H1 (cell line): ENCODE measurements around the gene THRB. TPM values are rescaled to one million over a fixed set of nuclear protein-coding genes. Genes with fewer than 3 reads are reported as not detected.

Experiments used
- CTCF ChIA-PET: fragments of 300-600 bp; sonication (Branson Sonifier 250); formaldehyde crosslinking; loops from one replicate; lab custom pipeline; 2021; ENCODE audit not compliant: partially characterized antibody; lab: Charles Lee
- POLR2A ChIA-PET: fragments of 300-600 bp; sonication (Branson Sonifier 250); formaldehyde crosslinking; loops from one replicate; lab custom pipeline; 2021; ENCODE audit warnings: inconsistent platforms; ENCODE audit not compliant: partially characterized antibody; lab: Charles Lee
- DNase-seq, 2 experiments: peaks; one replicate each; pipeline versions ENCODE4 v3.0.0 to v3.0.0-alpha.2; 2010 to 2022; ENCODE audit warnings: low spot score in 2 of 2, low read depth in 1 of 2, mixed read lengths in 1 of 2
- FAIRE-seq: peaks from 2 replicates; lab custom pipeline; 2011; peaks lifted over from hg19 to GRCh38; lab: Jason Lieb, UNC
- H2AFZ ChIP-seq: 2 replicates; pipeline ENCODE4 v1.8.1; 2012; ENCODE audit warnings: low read length, inconsistent platforms
- H2AK5ac ChIP-seq: 2 replicates; pipeline ENCODE4 v1.6.1; 2013; ENCODE audit warnings: low read depth, low read length
- H2BK120ac ChIP-seq: replicated peaks from 2 replicates; pipeline ENCODE3; 2013; ENCODE audit warnings: low read depth, low read length, inconsistent platforms
- H2BK12ac ChIP-seq: 2 replicates; pipeline ENCODE4 v1.6.1; 2013; ENCODE audit warnings: low read depth, low read length
- H2BK15ac ChIP-seq: 2 replicates; pipeline ENCODE4 v1.6.1; 2013; ENCODE audit warnings: low read length
- H2BK20ac ChIP-seq: 2 replicates; pipeline ENCODE4 v1.6.1; 2013; ENCODE audit warnings: low read length
- H2BK5ac ChIP-seq: 2 replicates; pipeline ENCODE4 v1.6.1; 2013; ENCODE audit warnings: low read depth, low read length
- H3K14ac ChIP-seq: 2 replicates; pipeline ENCODE4 v1.6.1; 2013; ENCODE audit warnings: inconsistent platforms; ENCODE audit not compliant: insufficient read length
- H3K18ac ChIP-seq: 2 replicates; pipeline ENCODE4 v1.6.1; 2013; ENCODE audit warnings: low read length; ENCODE audit errors: extremely low read depth
- H3K23ac ChIP-seq: 2 replicates; pipeline ENCODE4 v1.6.1; 2013; ENCODE audit warnings: inconsistent platforms; ENCODE audit not compliant: insufficient read length
- H3K23me2 ChIP-seq: 2 replicates; pipeline ENCODE4 v1.6.1; 2013; ENCODE audit warnings: low read depth, low read length
- H3K27ac ChIP-seq: 2 replicates; pipeline ENCODE4 v1.6.1; 2011; ENCODE audit warnings: low read depth, low read length, inconsistent platforms
- H3K27me3 ChIP-seq, 4 experiments: replicated peaks in 1 of 4; 1 replicate in 1 of 4; 2 replicates in 3 of 4; pipeline versions ENCODE4 v1.6.1 to v1.8.1; 2011 to 2013; ENCODE audit warnings: low read length in 3 of 4, mild to moderate bottlenecking in 3 of 4, inconsistent platforms in 2 of 4, mixed read lengths in 2 of 4, moderate library complexity in 1 of 4; ENCODE audit not compliant: control insufficient read depth in 3 of 4, insufficient read depth in 3 of 4; ENCODE audit errors: extremely low read depth in 1 of 4
- H3K36me3 ChIP-seq, 4 experiments: 2 replicates each; pipeline versions ENCODE4 v1.6.1 to v1.8.1; 2011 to 2013; ENCODE audit warnings: mild to moderate bottlenecking in 4 of 4, low read length in 3 of 4, moderate library complexity in 2 of 4, control low read depth in 1 of 4, inconsistent platforms in 1 of 4; ENCODE audit not compliant: insufficient read depth in 4 of 4, control insufficient read depth in 2 of 4
- H3K4ac ChIP-seq: replicated peaks from 2 replicates; pipeline ENCODE3; 2013; ENCODE audit warnings: low read length, low read depth, mixed read lengths, inconsistent platforms; ENCODE audit not compliant: insufficient read length
- H3K4me1 ChIP-seq, 4 experiments: replicated peaks in 1 of 4; 1 replicate in 1 of 4; 2 replicates in 3 of 4; pipeline versions ENCODE4 v1.6.1 to v1.8.1; 2011 to 2013; ENCODE audit warnings: low read length in 3 of 4, inconsistent platforms in 2 of 4, mixed read lengths in 1 of 4; ENCODE audit not compliant: insufficient read depth in 4 of 4, control insufficient read depth in 3 of 4
- H3K4me2 ChIP-seq, 2 experiments: 2 replicates each; pipeline versions ENCODE4 v1.6.1 to v1.8.1; 2011 to 2013; ENCODE audit warnings: low read depth in 2 of 2, low read length in 2 of 2, control low read depth in 1 of 2, inconsistent platforms in 1 of 2, mild to moderate bottlenecking in 1 of 2; ENCODE audit not compliant: insufficient read depth in 1 of 2
- H3K4me3 ChIP-seq, 4 experiments: fragments of 200-600, 300-600 bp in 1 of 4; sonication (generic), shearing (Covaris generic), sonication (Bioruptor Twin) in 1 of 4; 2 replicates each; pipeline versions ENCODE4 v1.5.1 to v1.8.1; 2011 to 2016; ENCODE audit warnings: low read length in 4 of 4, low read depth in 3 of 4, control low read depth in 2 of 4, inconsistent platforms in 2 of 4, mild to moderate bottlenecking in 2 of 4, mixed read lengths in 1 of 4, moderate library complexity in 1 of 4; ENCODE audit not compliant: insufficient read depth in 2 of 4; ENCODE audit errors: extremely low read depth in 1 of 4
- H3K56ac ChIP-seq: replicated peaks from 2 replicates; pipeline ENCODE3; 2013; ENCODE audit warnings: low read depth, mild to moderate bottlenecking, mixed read lengths, low read length, inconsistent platforms; ENCODE audit not compliant: insufficient read length
- H3K79me1 ChIP-seq: 2 replicates; pipeline ENCODE4 v1.6.1; 2013; ENCODE audit warnings: low read depth, low read length, control low read depth
- H3K79me2 ChIP-seq, 2 experiments: 2 replicates each; pipeline versions ENCODE4 v1.6.1 to v1.8.1; 2012 to 2013; ENCODE audit warnings: low read length in 2 of 2, mild to moderate bottlenecking in 2 of 2, inconsistent platforms in 1 of 2; ENCODE audit not compliant: insufficient read depth in 2 of 2, control insufficient read depth in 1 of 2
- H3K9ac ChIP-seq, 4 experiments: replicated peaks in 1 of 4; 1 replicate in 1 of 4; 2 replicates in 3 of 4; pipeline versions ENCODE4 v1.6.1 to v1.8.1; 2011 to 2013; ENCODE audit warnings: low read depth in 3 of 4, low read length in 3 of 4, control low read depth in 2 of 4, mild to moderate bottlenecking in 2 of 4, moderate library complexity in 2 of 4, inconsistent platforms in 1 of 4; ENCODE audit errors: extremely low read depth in 1 of 4
- H3K9me3 ChIP-seq, 2 experiments: 2 replicates each; pipeline versions ENCODE4 v1.6.1 to v1.8.1; 2012 to 2013; ENCODE audit warnings: mild to moderate bottlenecking in 2 of 2, moderate library complexity in 2 of 2, control low read depth in 1 of 2, inconsistent platforms in 1 of 2, low read depth in 1 of 2, low read length in 1 of 2, mixed read lengths in 1 of 2; ENCODE audit not compliant: insufficient read depth in 2 of 2
- H4K20me1 ChIP-seq, 2 experiments: replicated peaks in 1 of 2; 2 replicates each; pipeline versions ENCODE3 to v1.8.1; 2011 to 2013; ENCODE audit warnings: inconsistent platforms in 2 of 2, low read length in 2 of 2, mild to moderate bottlenecking in 1 of 2; ENCODE audit not compliant: insufficient read depth in 2 of 2, control insufficient read depth in 1 of 2
- H4K5ac ChIP-seq: 2 replicates; pipeline ENCODE4 v1.6.1; 2013; ENCODE audit warnings: low read length, low read depth, mixed read lengths, inconsistent platforms; ENCODE audit not compliant: insufficient read length
- H4K8ac ChIP-seq: 2 replicates; pipeline ENCODE4 v1.8.0; 2013; ENCODE audit warnings: mild to moderate bottlenecking, moderate library complexity, low read length, inconsistent platforms; ENCODE audit not compliant: insufficient read depth; ENCODE audit errors: extremely low read depth
- H4K91ac ChIP-seq: replicated peaks from 2 replicates; pipeline ENCODE3; 2013; ENCODE audit warnings: low read length, mixed read lengths, inconsistent platforms; ENCODE audit not compliant: insufficient read length
- FOSL1 ChIP-seq: IDR thresholded peaks from 2 replicates; pipeline ENCODE4 v1.6.1; 2011; ENCODE audit warnings: mild to moderate bottlenecking, low read depth, low read length, moderate library complexity; ENCODE audit not compliant: insufficient read depth
- HDAC6 ChIP-seq: IDR thresholded peaks from one replicate; pipeline ENCODE4 v1.7.1; 2012; ENCODE audit warnings: low read depth, mild to moderate bottlenecking, inconsistent platforms, low read length, moderate library complexity
- MAX ChIP-seq: IDR thresholded peaks from 2 replicates; pipeline ENCODE4 v1.6.1; 2012; ENCODE audit warnings: inconsistent platforms
- RAD21 ChIP-seq, 2 experiments: IDR thresholded peaks in 1 of 2; conservative IDR thresholded peaks in 1 of 2; 2 replicates each; pipeline ENCODE4 v1.6.1; 2011; ENCODE audit warnings: low read depth in 2 of 2, low read length in 2 of 2, improper control_type of control experiment in 1 of 2, inconsistent platforms in 1 of 2, mild to moderate bottlenecking in 1 of 2, moderate library complexity in 1 of 2
- TEAD4 ChIP-seq: IDR thresholded peaks from 2 replicates; pipeline ENCODE4 v1.6.1; 2012; ENCODE audit warnings: low read depth, low read length, inconsistent platforms, mixed read lengths
- WGBS, 2 experiments: shearing (Covaris generic) in 1 of 2; methylation state at CpG; one replicate each; pipeline versions ENCODE4 v1.1.6 to v1.1.7; 2013 to 2015; ENCODE audit warnings: low lambda C conversion rate in 2 of 2, mixed read lengths in 2 of 2, inconsistent platforms in 1 of 2, low coverage in 1 of 2, missing lambda C conversion rate in 1 of 2; ENCODE audit not compliant: insufficient replicate concordance in 2 of 2, insufficient coverage in 1 of 2, insufficient read length in 1 of 2; ENCODE audit errors: extremely low coverage in 1 of 2, missing lambda C conversion rate in 1 of 2; 5-methylcytosine and 5-hydroxymethylcytosine counted together
- polyA plus RNA-seq, 7 experiments: library from polyadenylated mRNA; depleted of rRNA in 3 of 7; stranded (reverse) in 5 of 7; unstranded in 2 of 7; fragments of >200 nt in 5 of 7; fragments of 200-250 nt in 2 of 7; gene quantifications; 1 replicate in 5 of 7; 2 replicates in 1 of 7; 4 replicates in 1 of 7; pipeline versions ENCODE4 v1.2.1 to v1.2.3, GENCODE V29; 2011 to 2013; ENCODE audit warnings: missing spikeins in 2 of 7, mixed read lengths in 2 of 7
- total RNA-seq: library from RNA; stranded (reverse); fragmentation: NEBNext Ultra II Directional; extraction: Animal tissue kit (Norgen Biotek cat#: 25700); gene quantifications from 2 replicates; pipeline ENCODE4 v1.2.1, GENCODE V29; 2021
- TF ChIP-seq, protein P1 (sequence below): IDR thresholded peaks from 2 replicates; pipeline ENCODE4 v1.6.1; 2012; ENCODE audit warnings: low read length, inconsistent platforms
- TF ChIP-seq, protein P2 (sequence below), 3 experiments: IDR thresholded peaks; 1 replicate in 2 of 3; 2 replicates in 1 of 3; pipeline versions ENCODE4 v1.5.1 to v1.6.1; 2011; ENCODE audit warnings: low read length in 3 of 3, mild to moderate bottlenecking in 3 of 3, inconsistent platforms in 2 of 3, low read depth in 1 of 3, moderate library complexity in 1 of 3; ENCODE audit not compliant: insufficient read depth in 1 of 3; ENCODE audit errors: control extremely low read depth in 1 of 3

THRB gene
- total and polyA plus RNA-seq, 2 of the 8 experiments (the other 6 are each of a cell fraction or from before 2014, with no cell fraction given): 0.98 to 3.9 TPM

GRCh38 chr3:24185738-24186384, 308.8 kb downstream of the THRB start:
- H3K27ac ChIP-seq: no peak overlapping the region
- H3K56ac ChIP-seq: no peak overlapping the region
- no peak overlapping the region for H4K5ac ChIP-seq
- DNase-seq (peak; percentile 9 to 65), FAIRE-seq (peak; percentile 80)
- H2BK15ac ChIP-seq: no peak overlapping the region
- peak overlapping the region; percentile 65; the same call in 1 of the 2 replicates for H2AFZ ChIP-seq
- H2BK120ac ChIP-seq: no peak overlapping the region
- POLR2A ChIA-PET: interaction anchor here (1.4 kb wide), 1 partner anchor 269 kb away, joined by 4 read pairs; the partner anchor contains the start of genes NKIRAS1 and RPL15
- no peak overlapping the region for H2BK5ac ChIP-seq
- no peak overlapping the region for H2BK12ac ChIP-seq
- H3K4ac ChIP-seq: no peak overlapping the region
- peak overlapping the region; percentile 40 for H3K18ac ChIP-seq
- no peaks in the 10 kb centered on the region for H3K79me2 ChIP-seq
- no peak overlapping the region for H2BK20ac ChIP-seq
- H3K27me3 ChIP-seq: no peaks in the 10 kb centered on the region
- no peak overlapping the region for H3K14ac ChIP-seq
- H3K79me1 ChIP-seq: no peaks in the 10 kb centered on the region
- H2AK5ac ChIP-seq: no peak overlapping the region; the same call in 1 of the 2 replicates
- H3K9me3 ChIP-seq: no peaks in the 10 kb centered on the region
- no peaks in the 10 kb centered on the region for H4K20me1 ChIP-seq
- no peak overlapping the region for H3K4me2 ChIP-seq
- CTCF ChIA-PET: interaction anchor here (0.6 to 4.7 kb wide), 51 partner anchors 9 to 1621 kb away, joined by 3 to 58 read pairs (median 4); no protein-coding TSS in a partner anchor
- H3K4me3 ChIP-seq: no peak overlapping the region
- no peak overlapping the region for H3K23ac ChIP-seq
- H3K23me2 ChIP-seq: no peaks in the 10 kb centered on the region
- no peak overlapping the region for H4K91ac ChIP-seq
- H4K8ac ChIP-seq: no peak overlapping the region
- 63% methylated on average over 5 of the region's 5 CpGs; no CpG with 5 or more reads in 1 of the 2 experiments for WGBS, 2 experiments
- H3K9ac ChIP-seq: no peak overlapping the region
- no peaks in the 10 kb centered on the region for H3K4me1 ChIP-seq
- no peaks in the 10 kb centered on the region for H3K36me3 ChIP-seq
- TF ChIP-seq, protein P1, sequence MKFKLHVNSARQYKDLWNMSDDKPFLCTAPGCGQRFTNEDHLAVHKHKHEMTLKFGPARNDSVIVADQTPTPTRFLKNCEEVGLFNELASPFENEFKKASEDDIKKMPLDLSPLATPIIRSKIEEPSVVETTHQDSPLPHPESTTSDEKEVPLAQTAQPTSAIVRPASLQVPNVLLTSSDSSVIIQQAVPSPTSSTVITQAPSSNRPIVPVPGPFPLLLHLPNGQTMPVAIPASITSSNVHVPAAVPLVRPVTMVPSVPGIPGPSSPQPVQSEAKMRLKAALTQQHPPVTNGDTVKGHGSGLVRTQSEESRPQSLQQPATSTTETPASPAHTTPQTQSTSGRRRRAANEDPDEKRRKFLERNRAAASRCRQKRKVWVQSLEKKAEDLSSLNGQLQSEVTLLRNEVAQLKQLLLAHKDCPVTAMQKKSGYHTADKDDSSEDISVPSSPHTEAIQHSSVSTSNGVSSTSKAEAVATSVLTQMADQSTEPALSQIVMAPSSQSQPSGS: no peak
- TF ChIP-seq HDAC6: no peak
- TF ChIP-seq, protein P2, sequence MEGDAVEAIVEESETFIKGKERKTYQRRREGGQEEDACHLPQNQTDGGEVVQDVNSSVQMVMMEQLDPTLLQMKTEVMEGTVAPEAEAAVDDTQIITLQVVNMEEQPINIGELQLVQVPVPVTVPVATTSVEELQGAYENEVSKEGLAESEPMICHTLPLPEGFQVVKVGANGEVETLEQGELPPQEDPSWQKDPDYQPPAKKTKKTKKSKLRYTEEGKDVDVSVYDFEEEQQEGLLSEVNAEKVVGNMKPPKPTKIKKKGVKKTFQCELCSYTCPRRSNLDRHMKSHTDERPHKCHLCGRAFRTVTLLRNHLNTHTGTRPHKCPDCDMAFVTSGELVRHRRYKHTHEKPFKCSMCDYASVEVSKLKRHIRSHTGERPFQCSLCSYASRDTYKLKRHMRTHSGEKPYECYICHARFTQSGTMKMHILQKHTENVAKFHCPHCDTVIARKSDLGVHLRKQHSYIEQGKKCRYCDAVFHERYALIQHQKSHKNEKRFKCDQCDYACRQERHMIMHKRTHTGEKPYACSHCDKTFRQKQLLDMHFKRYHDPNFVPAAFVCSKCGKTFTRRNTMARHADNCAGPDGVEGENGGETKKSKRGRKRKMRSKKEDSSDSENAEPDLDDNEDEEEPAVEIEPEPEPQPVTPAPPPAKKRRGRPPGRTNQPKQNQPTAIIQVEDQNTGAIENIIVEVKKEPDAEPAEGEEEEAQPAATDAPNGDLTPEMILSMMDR (IDR thresholded peaks at IDR 0.05; ENCODE audit: control extremely low read depth in 1 of 3, insufficient read depth in 1 of 3, low read depth in 1 of 3, low read length in 3 of 3): peak; percentile 63 to 79 (median 64)
- no peak for TF ChIP-seq FOSL1
- peak; percentile 65 to 74 for TF ChIP-seq RAD21 (IDR thresholded peaks at IDR 0.05 in 1 of 2, conservative IDR thresholded peaks at IDR 0.05 in 1 of 2; ENCODE audit: low read depth in 2 of 2, low read length in 2 of 2)
- TF ChIP-seq MAX: peak; percentile 85; the same call in 1 of the 2 replicates
- TF ChIP-seq TEAD4: 0 out of 2 replicates have a peak, but pooled peaks have one; percentile 33
